HG02885 (cell line): Measurements from ENCODE around the gene SMKR1.

ENCODE experiments used
- ATAC-seq: cut with Tn5 transposase; IDR thresholded peaks from one replicate; pipeline ENCODE4 v1.9.1; 2021; ENCODE audit warnings: mild to moderate bottlenecking; ENCODE audit not compliant: unreplicated experiment, poor library complexity

SMKR1 gene

GRCh38 chr7:129561677-129562359, 59.5 kb downstream of the SMKR1 start:
- no peak for ATAC-seq
